Activated CD4-positive, alpha-beta memory T cell treated with anti-CD3 and anti-CD28 coated beads for 36 hours (primary cell): ENCODE measurements around the gene WEE1. TPM values are rescaled to one million over a fixed set of nuclear protein-coding genes. Genes with fewer than 3 reads are reported as not detected.
A peak's percentile ranks its signal among the peaks of the same experiment; 100 is the strongest.
"Not testable (repeated sequence)": the region's sequence is repeated elsewhere in the genome, so short reads cannot be mapped to it uniquely, and the experiment has no call there.

Source experiments
- CTCF ChIA-PET: fragments of 350-600 bp; sonication (Branson Sonifier 250); formaldehyde crosslinking; loops from one replicate; lab custom pipeline; 2021; ENCODE audit warnings: antibody characterized with exemption, inconsistent platforms; lab: Charles Lee
- POLR2A ChIA-PET: fragments of 350-600 bp; sonication (Branson Sonifier 250); formaldehyde crosslinking; loops from one replicate; lab custom pipeline; 2021; ENCODE audit warnings: antibody characterized with exemption; lab: Charles Lee
- DNase-seq: peaks from one replicate; pipeline ENCODE4 v3.0.0-alpha.2; 2020
- H3K27ac Mint-ChIP-seq: one replicate; pipeline ENCODE4 v1.8.0; 2021; ENCODE audit warnings: mixed read lengths
- H3K27me3 Mint-ChIP-seq: one replicate; pipeline ENCODE4 v1.8.0; 2021; ENCODE audit warnings: mixed read lengths
- H3K36me3 Mint-ChIP-seq: one replicate; pipeline ENCODE4 v1.8.0; 2021; ENCODE audit warnings: mixed read lengths
- H3K4me1 Mint-ChIP-seq: one replicate; pipeline ENCODE4 v1.8.0; 2021; ENCODE audit warnings: low read depth, mixed read lengths
- H3K4me3 Mint-ChIP-seq: one replicate; pipeline ENCODE4 v1.8.0; 2021; ENCODE audit warnings: mild to moderate bottlenecking, mixed read lengths
- H3K9me3 Mint-ChIP-seq: one replicate; pipeline ENCODE4 v1.8.0; 2021; ENCODE audit warnings: mixed read lengths
- intact Hi-C: fragments of 100-400 bp; cut with micrococcal nuclease; formaldehyde crosslinking; loops from one replicate; pipeline ENCODE4 v1.15.1; 2023
- total RNA-seq, 2 experiments: library from RNA; stranded (reverse); gene quantifications; one replicate each; pipeline ENCODE4 v1.2.3, GENCODE V29; 2021

The WEE1 gene
- total RNA-seq, 2 experiments from 2014 or later: 47.8 to 52.4 TPM

- no peaks in the 10 kb centered on the region for H3K27me3 Mint-ChIP-seq
- H3K4me3 Mint-ChIP-seq: peak overlapping the region; percentile 68
- H3K9me3 Mint-ChIP-seq: no peaks in the 10 kb centered on the region
- peaks cover 24% of the 10 kb centered on the region for H3K4me1 Mint-ChIP-seq
- CTCF ChIA-PET: interaction anchor here (0.6 to 3.9 kb wide), 10 partner anchors 9 to 438 kb away, joined by 3 to 63 read pairs (median 6); partner anchors contain the start of gene WEE1
- peak overlapping the region; percentile 84 for H3K27ac Mint-ChIP-seq
- DNase-seq: peak; percentile 87
- no peaks in the 10 kb centered on the region for H3K36me3 Mint-ChIP-seq
- POLR2A ChIA-PET: interaction anchor here (0.8 to 2.2 kb wide), 6 partner anchors 11 to 158 kb away, joined by 4 to 27 read pairs (median 14); partner anchors contain the start of genes WEE1 and ZNF143
- intact Hi-C loops: loop anchor here (1.0 to 2.0 kb wide), 4 partner anchors 12 to 141 kb away; no protein-coding TSS in a partner anchor
Observed at GRCh38 chr11:9601037-9601875, 27.8 kb downstream of the WEE1 start.

DNA sequence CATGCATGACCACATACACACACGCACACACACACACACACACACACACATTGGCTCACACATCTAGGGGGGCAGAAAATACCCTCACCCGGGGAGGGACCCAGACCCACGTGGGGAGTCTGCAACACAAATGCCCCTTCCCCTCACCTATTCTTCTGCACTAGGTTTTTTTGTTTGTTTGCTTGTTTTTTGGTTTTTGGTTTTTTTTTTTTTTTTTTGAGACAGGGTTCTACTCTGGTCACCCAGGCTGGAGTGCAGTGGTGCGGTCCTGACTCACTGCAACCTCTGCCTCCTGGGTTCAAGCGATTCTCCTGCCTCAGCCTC is 28.4 kb downstream of the WEE1 start:
- intact Hi-C loops: loop anchor here (1.0 to 2.0 kb wide), 4 partner anchors 11 to 142 kb away; no protein-coding TSS in a partner anchor
- peaks cover 24% of the 10 kb centered on the region for H3K4me1 Mint-ChIP-seq
- H3K9me3 Mint-ChIP-seq: no peaks in the 10 kb centered on the region
- CTCF ChIA-PET: interaction anchor here (1.4 to 3.9 kb wide), 7 partner anchors 12 to 157 kb away, joined by 4 to 63 read pairs (median 9); partner anchors contain the start of gene WEE1
- POLR2A ChIA-PET: interaction anchor here (0.8 to 2.2 kb wide), 6 partner anchors 11 to 158 kb away, joined by 4 to 27 read pairs (median 14); partner anchors contain the start of genes WEE1 and ZNF143
- no peak for DNase-seq
- peak overlapping the region; percentile 84 for H3K27ac Mint-ChIP-seq
- peak overlapping the region; percentile 68 for H3K4me3 Mint-ChIP-seq
- no peaks in the 10 kb centered on the region for H3K27me3 Mint-ChIP-seq
- no peaks in the 10 kb centered on the region for H3K36me3 Mint-ChIP-seq

GRCh38 chr11:9603214-9603613 is 29.7 kb downstream of the WEE1 start:
- Mint-ChIP-seq H3K27ac (peak overlapping the region; percentile 2), H3K4me1 (peaks cover 24% of the 10 kb centered on the region)
- H3K4me3 Mint-ChIP-seq, H3K36me3 Mint-ChIP-seq, H3K9me3 Mint-ChIP-seq, DNase-seq, H3K27me3 Mint-ChIP-seq, intact Hi-C loops, POLR2A ChIA-PET: not testable (repeated sequence)
- CTCF ChIA-PET: interaction anchor here (2.3 to 2.4 kb wide), 2 partner anchors 10 to 68 kb away, joined by 5 to 18 read pairs; no protein-coding TSS in a partner anchor

DNA sequence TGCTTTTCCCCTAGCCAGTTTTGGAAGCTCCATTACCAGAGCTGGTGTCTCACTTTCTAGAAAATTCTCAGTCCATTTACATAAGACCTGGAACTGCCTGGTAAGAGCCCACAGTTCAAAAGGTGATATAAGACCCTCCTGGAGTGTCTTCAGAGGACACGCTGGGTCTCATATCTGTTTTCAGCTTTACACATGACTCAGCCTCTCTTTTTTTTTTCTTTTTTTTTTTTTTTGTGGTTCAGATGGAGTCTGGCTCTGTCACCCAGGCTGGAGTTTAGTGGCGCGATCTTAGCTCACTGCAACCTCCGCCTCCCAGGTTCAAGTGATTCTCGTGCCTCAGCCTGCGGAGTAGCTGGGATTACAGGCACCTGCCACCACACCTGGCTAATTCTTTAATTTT is 30.7 kb downstream of the WEE1 start:
- intact Hi-C loops: no loop called here
- no peak for DNase-seq
- Mint-ChIP-seq H3K4me1 (peaks cover 24% of the 10 kb centered on the region), H3K9me3 (no peaks in the 10 kb centered on the region), H3K27me3 (no peaks in the 10 kb centered on the region), H3K27ac (no peak overlapping the region), H3K4me3 (no peak overlapping the region), H3K36me3 (no peaks in the 10 kb centered on the region)
- ChIA-PET POLR2A (no interaction called here), CTCF (interaction anchor here (0.6 to 2.4 kb wide), 3 partner anchors 9 to 479 kb away, joined by 3 to 18 read pairs (median 5); no protein-coding TSS in a partner anchor)

GRCh38 chr11:9605742-9606141 is 32.3 kb downstream of the WEE1 start:
- DNase-seq: no peak
- intact Hi-C loops: no loop called here
- Mint-ChIP-seq H3K36me3 (no peaks in the 10 kb centered on the region), H3K27me3 (no peaks in the 10 kb centered on the region), H3K27ac (peak overlapping the region; percentile 21), H3K4me1 (peaks cover 19% of the 10 kb centered on the region), H3K4me3 (no peak overlapping the region), H3K9me3 (no peaks in the 10 kb centered on the region)
- ChIA-PET POLR2A (no interaction called here), CTCF (interaction anchor here (2.8 kb wide), 1 partner anchor 71 kb away, joined by 15 read pairs; no protein-coding TSS in a partner anchor)

GRCh38 chr11:9606809-9607510 is 33.5 kb downstream of the WEE1 start:
- H3K4me3 Mint-ChIP-seq: no peak overlapping the region
- H3K27me3 Mint-ChIP-seq: no peaks in the 10 kb centered on the region
- no peak overlapping the region for H3K27ac Mint-ChIP-seq
- intact Hi-C loops: no loop called here
- H3K36me3 Mint-ChIP-seq: no peaks in the 10 kb centered on the region
- CTCF ChIA-PET: interaction anchor here (1.5 to 2.8 kb wide), 2 partner anchors 9 to 72 kb away, joined by 3 to 15 read pairs; no protein-coding TSS in a partner anchor
- H3K9me3 Mint-ChIP-seq: no peaks in the 10 kb centered on the region
- DNase-seq: no peak
- peaks cover 10% of the 10 kb centered on the region for H3K4me1 Mint-ChIP-seq
- POLR2A ChIA-PET: interaction anchor here (0.6 kb wide), 1 partner anchor 51 kb away, joined by 3 read pairs; no protein-coding TSS in a partner anchor

DNA sequence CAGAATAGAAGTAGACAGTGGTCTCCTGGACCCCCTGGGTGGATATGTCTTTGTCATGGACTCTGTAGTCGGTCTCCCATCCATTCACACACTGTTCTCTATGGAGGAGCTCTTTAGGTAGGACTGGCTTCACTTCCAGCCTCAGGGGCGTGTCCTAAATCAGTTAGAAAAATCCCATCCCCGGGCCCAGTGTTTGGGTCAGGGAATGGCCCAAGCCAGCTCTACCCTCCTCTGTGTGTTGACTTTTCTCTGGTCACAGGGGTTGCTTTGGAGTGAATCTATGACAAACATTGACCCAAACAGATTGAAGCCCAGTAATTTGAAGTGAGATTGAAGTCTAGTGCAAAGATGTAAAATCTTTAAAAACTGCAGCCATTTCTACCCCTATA is 34.0 kb downstream of the WEE1 start:
- Mint-ChIP-seq H3K27ac (no peak overlapping the region), H3K9me3 (no peaks in the 10 kb centered on the region), H3K27me3 (no peaks in the 10 kb centered on the region), H3K4me3 (no peak overlapping the region), H3K4me1 (peaks cover 5% of the 10 kb centered on the region), H3K36me3 (no peaks in the 10 kb centered on the region)
- DNase-seq: no peak
- POLR2A ChIA-PET: no interaction called here
- intact Hi-C loops: no loop called here
- CTCF ChIA-PET: interaction anchor here (1.5 to 2.8 kb wide), 2 partner anchors 10 to 73 kb away, joined by 3 to 15 read pairs; no protein-coding TSS in a partner anchor

DNA sequence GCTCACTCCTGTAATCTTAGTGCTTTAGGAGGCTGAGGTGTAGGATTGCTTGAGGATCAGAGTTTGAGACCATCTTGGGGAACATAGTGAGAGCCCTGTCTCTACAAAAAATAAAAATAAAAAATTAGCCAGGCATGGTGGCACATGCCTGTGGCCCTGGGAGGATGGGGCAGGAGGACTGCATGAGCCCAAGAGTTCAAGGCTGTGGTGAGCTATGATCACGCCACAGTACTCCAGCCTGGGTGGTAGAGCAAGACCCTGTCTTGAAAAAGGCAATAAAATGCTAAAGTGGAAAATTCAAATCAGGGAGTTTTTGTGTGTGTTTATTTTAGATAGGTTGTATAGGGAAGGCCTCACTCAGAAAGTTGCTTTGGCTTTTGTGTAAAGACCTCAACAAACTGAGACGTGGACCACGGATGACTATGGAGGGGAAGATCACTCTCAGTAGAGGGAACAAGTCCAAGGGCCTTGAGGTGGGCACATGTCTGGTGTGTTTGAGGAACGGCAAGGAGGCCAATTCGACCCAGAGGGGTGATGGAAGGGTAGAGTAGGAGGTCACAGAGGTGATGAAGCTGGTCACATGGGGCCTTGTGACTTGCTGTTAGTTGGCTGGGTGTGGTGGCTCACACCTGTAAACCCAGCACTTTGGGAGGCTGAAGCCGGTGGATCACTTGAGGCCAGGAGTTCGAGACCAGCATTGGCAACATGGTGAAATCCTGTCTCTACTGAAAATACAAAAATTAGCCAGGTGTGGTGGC is 35.7 kb downstream of the WEE1 start:
- no peak overlapping the region for H3K27ac Mint-ChIP-seq
- CTCF ChIA-PET: interaction anchor here (5.4 to 5.8 kb wide), 2 partner anchors 33 to 75 kb away, joined by 75 to 129 read pairs; partner anchors contain the start of gene WEE1
- H3K4me3 Mint-ChIP-seq: no peak overlapping the region

DNA sequence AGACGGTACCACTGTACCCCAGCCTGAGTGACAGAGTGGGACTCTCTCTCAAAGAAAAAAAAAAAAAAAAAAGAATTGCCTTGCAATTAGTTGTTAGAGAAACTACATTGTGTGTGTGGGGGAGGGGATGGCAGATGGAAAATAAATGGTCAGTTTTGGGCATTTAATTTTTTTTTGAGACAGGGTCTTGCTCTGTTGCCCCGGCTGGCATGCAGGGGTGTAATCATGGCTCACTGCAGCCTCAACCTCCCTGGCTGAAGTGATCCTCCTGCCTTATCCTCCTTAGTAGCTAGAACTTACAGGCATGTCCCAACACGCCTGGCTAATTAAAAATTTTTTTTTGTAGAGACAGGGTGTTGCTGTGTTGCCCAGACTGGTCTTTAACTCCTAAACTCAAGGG is 36.4 kb downstream of the WEE1 start:
- no peak overlapping the region for H3K27ac Mint-ChIP-seq
- intact Hi-C loops: loop anchor here (5.0 kb wide), 3 partner anchors 248 to 712 kb away; partner anchors contain the start of gene ADM

More for the DNA sequence above, 35.7 kb downstream of the WEE1 start:
- peaks cover 14% of the 10 kb centered on the region for H3K4me1 Mint-ChIP-seq
- no peaks in the 10 kb centered on the region for H3K27me3 Mint-ChIP-seq
- DNase-seq: no peak
- POLR2A ChIA-PET: no interaction called here
- intact Hi-C loops: no loop called here
- H3K36me3 Mint-ChIP-seq: no peaks in the 10 kb centered on the region
- no peaks in the 10 kb centered on the region for H3K9me3 Mint-ChIP-seq

DNA sequence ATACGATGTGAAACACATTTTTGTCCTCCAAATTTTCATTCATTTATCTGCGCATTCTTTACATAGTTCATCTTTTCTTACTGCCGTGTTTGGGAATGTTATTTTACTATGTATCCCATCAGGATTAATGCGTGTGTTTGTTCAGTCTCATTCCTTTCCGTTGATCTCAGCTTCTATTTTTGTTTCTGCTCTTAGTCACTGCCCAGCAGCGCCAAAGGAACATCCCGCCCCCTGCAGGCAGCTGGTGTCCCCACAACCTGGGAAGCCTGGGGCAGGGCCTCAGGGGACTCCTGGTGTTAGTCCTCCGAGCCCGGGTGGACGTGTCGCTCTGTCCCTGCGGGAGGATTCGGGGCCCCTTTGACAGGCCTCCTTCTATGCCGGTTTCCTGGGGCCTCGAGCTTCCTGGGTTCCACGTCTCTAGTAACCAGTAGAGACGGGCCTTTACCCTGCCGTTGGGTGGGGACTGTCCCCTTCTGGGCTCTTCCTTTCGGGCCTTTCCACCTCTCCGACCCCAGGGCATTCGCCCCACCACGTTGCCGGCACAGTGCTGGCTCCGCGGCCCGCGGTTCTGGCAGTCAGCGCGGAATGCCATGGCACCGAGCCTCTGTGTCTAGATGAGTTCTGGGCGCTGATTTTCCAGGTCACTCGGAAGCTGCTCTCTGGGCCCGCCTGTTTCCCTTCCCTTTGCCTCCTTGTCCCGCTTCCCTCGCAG is 39.8 kb downstream of the WEE1 start:
- DNase-seq: peak; percentile 93
- H3K9me3 Mint-ChIP-seq: no peaks in the 10 kb centered on the region
- peaks cover 34% of the 10 kb centered on the region for H3K4me1 Mint-ChIP-seq
- H3K27me3 Mint-ChIP-seq: no peaks in the 10 kb centered on the region
- intact Hi-C loops: loop anchor here (1.0 to 5.0 kb wide), 9 partner anchors 12 to 709 kb away; partner anchors contain the start of genes ADM and WEE1
- no peaks in the 10 kb centered on the region for H3K36me3 Mint-ChIP-seq
- POLR2A ChIA-PET: interaction anchor here (0.7 to 2.8 kb wide), 9 partner anchors 12 to 348 kb away, joined by 3 to 27 read pairs (median 10); partner anchors contain the start of genes DENND5A, WEE1 and ZNF143
- peak overlapping the region; percentile 97 for H3K27ac Mint-ChIP-seq
- CTCF ChIA-PET: interaction anchor here (0.6 to 5.8 kb wide), 31 partner anchors 8 to 691 kb away, joined by 3 to 129 read pairs (median 4); partner anchors contain the start of gene WEE1
- H3K4me3 Mint-ChIP-seq: peak overlapping the region; percentile 81

More for the DNA sequence above, 36.4 kb downstream of the WEE1 start:
- H3K9me3 Mint-ChIP-seq: no peaks in the 10 kb centered on the region
- no peak overlapping the region for H3K4me3 Mint-ChIP-seq
- no peaks in the 10 kb centered on the region for H3K27me3 Mint-ChIP-seq
- CTCF ChIA-PET: interaction anchor here (0.7 to 5.8 kb wide), 3 partner anchors 34 to 76 kb away, joined by 3 to 129 read pairs (median 75); partner anchors contain the start of gene WEE1
- no peaks in the 10 kb centered on the region for H3K36me3 Mint-ChIP-seq
- peaks cover 20% of the 10 kb centered on the region for H3K4me1 Mint-ChIP-seq
- DNase-seq: no peak
- POLR2A ChIA-PET: no interaction called here
